ENCODE data around the gene UXS1.

- TF ChIP-seq CTCF (IDR thresholded peaks at IDR 0.05), result no peak
- TF ChIP-seq EZH2 (IDR thresholded peaks at IDR 0.05; ENCODE audit: borderline replicate concordance, insufficient read depth, low read depth, low read length, poor library complexity, severe bottlenecking), result no peak
These were observed 69.9 kb downstream of the UXS1 start for GRCh38 chr2:106124106-106124756.
